Measurements from ENCODE around the gene INSIG1.

INSIG1 gene

GRCh38 chr7:155299535-155300202 is 2.0 kb downstream of the INSIG1 start:
- in situ Hi-C loops (cut with MboI; ENCODE audit: low sequenced_read_pairs) = loop anchor here (10.0 kb wide), 1 partner anchor 105 kb away; no protein-coding TSS in a partner anchor

GRCh38 chr7:155300641-155301452 is 3.2 kb downstream of the INSIG1 start:
- in situ Hi-C loops (cut with MboI; ENCODE audit: low sequenced_read_pairs) = loop anchor here (10.0 kb wide), 1 partner anchor 106 kb away; no protein-coding TSS in a partner anchor

DNA sequence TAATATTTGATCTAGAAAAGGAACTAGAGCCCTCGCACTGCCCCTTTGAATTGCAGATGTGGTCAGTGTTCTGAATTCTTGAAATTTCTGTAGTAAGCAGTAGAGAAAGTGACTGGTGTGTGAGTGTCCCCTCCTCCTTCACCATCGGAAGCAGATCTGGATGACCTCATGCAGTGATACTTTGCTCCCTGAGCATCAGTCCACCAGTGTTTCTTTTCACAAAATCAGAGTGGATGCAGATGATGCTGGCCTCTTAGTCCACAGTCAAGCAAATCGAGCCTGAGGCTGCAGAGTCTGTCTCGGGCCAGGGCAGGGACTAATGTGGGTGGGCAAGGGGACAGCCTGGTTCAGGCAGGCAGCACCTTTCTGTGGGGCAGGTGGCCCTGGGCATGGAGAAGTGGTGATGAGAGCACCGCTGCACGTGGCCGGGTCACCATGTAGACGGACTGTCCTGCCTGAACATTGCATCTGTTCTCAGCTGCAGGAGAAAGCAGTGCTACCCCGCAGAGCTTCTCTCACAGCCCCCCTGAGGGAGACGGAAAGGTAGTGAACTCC is 5.4 kb downstream of the INSIG1 start:
- in situ Hi-C loops (cut with MboI; ENCODE audit: low sequenced_read_pairs) = loop anchor here (10.0 kb wide), 1 partner anchor 108 kb away; no protein-coding TSS in a partner anchor

- in situ Hi-C loops (cut with MboI; ENCODE audit: low sequenced_read_pairs) = loop anchor here (10.0 kb wide), 1 partner anchor 109 kb away; no protein-coding TSS in a partner anchor
Observed at GRCh38 chr7:155303897-155304296, 6.2 kb downstream of the INSIG1 start.

DNA sequence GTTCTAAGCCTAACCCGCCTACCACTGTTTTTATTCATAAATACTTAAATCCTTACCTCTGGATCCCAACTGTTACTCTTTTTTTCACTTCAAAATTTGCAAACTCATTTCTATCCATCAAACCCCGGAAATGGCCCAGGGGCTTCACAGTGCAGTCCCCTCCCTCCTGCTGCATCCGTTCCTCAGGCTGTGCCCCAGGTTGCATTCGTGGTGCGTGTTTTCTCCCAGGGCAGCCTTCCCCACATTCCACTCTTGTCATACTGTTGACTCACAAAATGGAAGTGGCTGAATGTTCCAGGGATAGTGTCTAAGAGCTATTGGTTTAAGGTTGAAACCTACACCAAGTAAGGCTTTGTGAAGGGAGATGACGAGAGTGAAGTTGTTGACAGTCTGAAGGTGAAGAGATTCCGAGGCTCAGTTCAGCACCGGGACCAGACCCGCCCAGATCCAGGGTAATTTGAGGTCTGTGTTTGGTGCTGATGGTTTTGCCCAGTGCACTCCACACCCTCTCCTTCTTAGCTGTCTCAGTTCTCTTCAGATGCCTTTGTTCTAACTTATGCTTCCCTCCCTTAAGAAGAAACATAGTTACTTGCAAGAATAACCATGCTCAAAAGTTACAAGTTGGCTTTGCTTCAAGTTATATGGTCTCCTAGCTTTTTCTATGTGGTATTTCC is 7.7 kb downstream of the INSIG1 start:
- in situ Hi-C loops (cut with MboI; ENCODE audit: low sequenced_read_pairs) = loop anchor here (10.0 kb wide), 1 partner anchor 111 kb away; no protein-coding TSS in a partner anchor

DNA sequence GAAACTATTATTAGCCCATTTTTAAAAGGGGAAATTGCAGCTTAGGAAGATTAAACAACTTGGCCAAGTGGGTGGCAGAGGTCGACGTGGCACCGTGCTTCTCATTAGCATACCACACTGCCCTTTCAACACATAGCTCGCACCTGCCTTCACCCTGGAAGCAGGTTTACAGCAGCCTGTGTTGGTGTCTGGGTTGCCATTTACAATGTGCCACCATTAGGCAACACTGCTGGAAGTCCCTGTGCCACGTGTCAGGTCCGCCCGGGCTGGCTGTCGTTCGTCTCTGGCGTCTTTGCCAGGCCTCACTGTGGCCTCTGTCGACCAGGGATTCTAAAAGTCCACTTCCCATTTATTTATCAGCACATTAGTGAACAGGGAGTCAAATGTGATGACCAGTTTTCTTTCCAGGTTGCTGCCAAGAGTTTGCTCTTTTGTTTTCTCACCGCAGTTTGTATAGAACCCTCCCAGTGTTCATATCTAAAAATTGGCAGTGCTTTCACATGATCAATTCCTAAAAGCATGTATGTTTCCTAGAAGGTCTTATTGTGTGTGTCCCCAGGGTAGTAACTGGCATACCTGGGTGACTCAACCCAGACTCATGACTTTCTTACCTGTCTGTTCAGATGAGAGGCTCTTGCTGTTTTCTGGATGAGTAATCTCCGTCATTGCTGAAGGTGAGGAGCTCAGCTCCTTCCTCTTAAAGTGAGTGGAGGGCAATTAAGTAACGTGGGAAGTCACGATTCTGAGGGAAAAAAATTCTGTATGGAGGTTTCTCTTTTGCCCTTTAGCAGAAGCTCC is 9.2 kb downstream of the INSIG1 start:
- in situ Hi-C loops (cut with MboI; ENCODE audit: low sequenced_read_pairs) = loop anchor here (10.0 kb wide), 1 partner anchor 112 kb away; no protein-coding TSS in a partner anchor

DNA sequence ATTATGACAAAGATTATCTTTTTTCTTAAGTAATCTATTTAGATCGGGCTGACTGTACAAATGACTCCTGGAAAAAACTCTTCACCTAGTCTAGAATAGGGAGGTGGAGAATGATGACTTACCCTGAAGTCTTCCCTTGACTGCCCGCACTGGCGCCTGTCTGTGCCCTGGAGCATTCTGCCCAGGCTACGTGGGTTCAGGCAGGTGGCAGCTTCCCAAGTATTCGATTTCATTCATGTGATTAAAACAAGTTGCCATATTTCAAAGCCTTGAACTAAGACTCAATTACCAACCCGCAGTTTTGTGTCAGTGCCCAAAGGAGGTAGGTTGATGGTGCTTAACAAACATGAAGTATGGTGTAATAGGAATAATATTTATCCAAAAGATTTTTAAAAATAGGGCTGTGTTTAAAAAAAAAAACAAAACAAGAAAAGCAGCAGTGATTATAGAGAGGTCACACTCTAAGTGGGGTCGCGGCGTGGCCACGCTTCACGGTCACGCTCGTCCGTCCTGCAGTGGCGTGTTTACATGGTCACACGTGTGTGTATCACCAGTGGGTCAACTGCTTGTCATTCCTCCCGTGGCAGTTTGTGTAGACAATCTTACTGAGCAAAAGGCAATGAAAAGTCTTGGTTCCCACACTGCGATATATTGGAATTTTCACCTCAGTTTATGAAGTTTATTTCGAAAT is 10.8 kb downstream of the INSIG1 start:
- in situ Hi-C loops (cut with MboI; ENCODE audit: low sequenced_read_pairs) = loop anchor here (10.0 kb wide), 1 partner anchor 114 kb away; no protein-coding TSS in a partner anchor

GRCh38 chr7:155309021-155309338 is 11.3 kb downstream of the INSIG1 start:
- in situ Hi-C loops (cut with MboI; ENCODE audit: low sequenced_read_pairs) = loop anchor here (10.0 kb wide), 1 partner anchor 114 kb away; no protein-coding TSS in a partner anchor

- in situ Hi-C loops (cut with MboI; ENCODE audit: low sequenced_read_pairs) = no loop called here
Observed at GRCh38 chr7:155310425-155311114, 12.9 kb downstream of the INSIG1 start.

DNA sequence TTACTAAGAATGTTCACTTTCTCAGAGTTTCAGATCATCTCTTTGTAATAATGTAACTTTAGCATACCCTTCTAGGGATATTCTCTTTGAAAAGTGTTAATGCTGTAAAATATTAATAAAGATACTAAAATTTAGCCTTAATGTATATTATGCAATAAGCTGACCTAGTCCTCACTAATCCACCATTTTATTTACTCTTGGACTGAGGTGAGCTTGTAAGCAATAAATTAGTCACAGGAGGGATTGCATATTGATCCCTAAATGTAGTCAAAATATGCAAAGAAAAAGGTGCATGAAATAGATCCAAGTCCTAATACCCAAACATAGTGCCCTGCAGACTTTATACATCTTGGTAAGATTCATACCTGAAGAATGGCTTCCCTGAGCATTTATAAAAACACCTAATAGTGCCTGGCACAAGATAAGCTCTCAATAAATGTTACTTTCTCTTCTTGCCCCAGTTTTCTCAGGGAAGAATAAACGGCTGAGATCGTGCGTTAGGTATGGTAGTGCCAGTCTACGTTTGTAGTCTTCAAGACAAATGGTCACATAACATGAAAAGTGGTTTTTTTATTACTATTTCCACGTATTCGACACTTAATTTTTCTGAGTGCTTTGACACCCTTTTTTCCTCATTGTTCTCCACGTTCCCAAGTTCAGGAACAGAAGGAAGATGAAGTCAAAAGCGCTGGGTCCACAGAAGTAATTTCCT is 14.3 kb downstream of the INSIG1 start:
- in situ Hi-C loops (cut with MboI; ENCODE audit: low sequenced_read_pairs) = no loop called here

DNA sequence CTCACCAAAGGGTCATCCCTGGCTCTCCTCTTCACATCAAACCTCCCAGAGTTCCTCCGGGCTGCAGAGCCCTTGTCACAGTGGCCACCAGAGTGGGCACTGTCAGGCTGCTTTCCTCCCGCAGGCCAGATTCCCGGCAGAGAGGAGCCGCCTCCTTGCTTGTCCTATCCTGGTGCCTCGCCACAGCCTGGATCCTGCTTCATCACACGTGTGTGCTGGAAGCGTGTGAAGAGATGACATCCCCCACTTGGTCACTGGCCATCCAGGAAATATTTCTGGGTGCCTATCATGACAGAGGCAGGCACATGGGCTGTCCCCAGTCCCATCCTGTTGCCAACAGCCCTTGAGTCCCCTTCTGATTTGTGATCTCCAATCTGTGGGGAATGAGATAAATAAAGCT is 15.0 kb downstream of the INSIG1 start:
- in situ Hi-C loops (cut with MboI; ENCODE audit: low sequenced_read_pairs) = no loop called here

- in situ Hi-C loops (cut with MboI; ENCODE audit: low sequenced_read_pairs) = no loop called here
Observed at GRCh38 chr7:155313096-155313495, 15.4 kb downstream of the INSIG1 start.

- in situ Hi-C loops (cut with MboI; ENCODE audit: low sequenced_read_pairs) = no loop called here
Observed at GRCh38 chr7:155315977-155316376, 18.3 kb downstream of the INSIG1 start.

DNA sequence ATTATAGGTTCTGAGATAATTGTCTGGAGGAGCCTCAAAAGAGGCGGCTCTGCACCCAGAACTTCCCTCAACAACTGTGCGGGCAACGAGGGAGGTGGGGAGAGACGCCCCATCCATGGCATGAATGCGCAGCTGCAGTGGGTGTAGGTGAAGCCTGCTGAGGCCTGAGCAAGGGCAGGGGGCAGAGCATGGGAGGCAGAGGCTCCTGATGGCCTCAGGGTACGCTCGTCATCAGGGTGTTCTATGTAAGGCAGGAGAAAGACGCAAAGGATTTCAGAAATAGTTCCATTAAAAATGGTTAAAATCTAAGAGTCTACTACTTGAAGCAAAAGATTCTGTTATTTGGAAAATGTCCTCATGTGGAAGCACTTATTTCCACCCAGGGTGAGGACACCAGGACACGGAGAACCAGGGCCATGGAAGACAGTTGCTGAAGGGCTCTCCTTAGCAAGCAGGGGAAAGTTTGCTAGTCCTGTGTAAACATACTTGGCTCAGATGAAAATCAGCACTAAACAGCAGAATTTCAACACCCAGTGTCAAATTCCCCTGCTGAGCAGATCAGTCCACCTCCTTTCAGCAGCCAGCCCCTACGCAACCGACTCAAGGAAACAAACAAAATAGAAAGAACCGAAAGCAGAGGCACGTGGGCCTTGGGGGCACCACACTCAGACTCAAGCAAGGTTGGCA is 18.9 kb downstream of the INSIG1 start:
- in situ Hi-C loops (cut with MboI; ENCODE audit: low sequenced_read_pairs) = no loop called here

- in situ Hi-C loops (cut with MboI; ENCODE audit: low sequenced_read_pairs) = no loop called here
Observed at GRCh38 chr7:155317114-155317434, 19.4 kb downstream of the INSIG1 start.

GRCh38 chr7:155318245-155318644 is 20.6 kb downstream of the INSIG1 start:
- in situ Hi-C loops (cut with MboI; ENCODE audit: low sequenced_read_pairs) = no loop called here

GRCh38 chr7:155322530-155322929 is 24.9 kb downstream of the INSIG1 start:
- in situ Hi-C loops (cut with MboI; ENCODE audit: low sequenced_read_pairs) = no loop called here

Data from HL-60/S4 (cell line).